HG02943 (cell line): ENCODE measurements around the gene SWAP70.

Experiments used
- ATAC-seq: cut with Tn5 transposase; IDR thresholded peaks from one replicate; pipeline ENCODE4 v1.9.1; 2021; ENCODE audit warnings: mild to moderate bottlenecking, low read depth, moderate library complexity; ENCODE audit not compliant: unreplicated experiment

The SWAP70 gene

GRCh38 chr11:9745411-9746211, 81.7 kb downstream of the SWAP70 start:
- ATAC-seq = no peak

GRCh38 chr11:9747229-9747628, 83.4 kb downstream of the SWAP70 start:
- ATAC-seq = no peak

- no peak for ATAC-seq
These were observed 84.0 kb downstream of the SWAP70 start for GRCh38 chr11:9747828-9748227.

- peak; percentile 70 for ATAC-seq
These were observed 84.6 kb downstream of the SWAP70 start for GRCh38 chr11:9748361-9748970.

- ATAC-seq = no peak
These were observed 86.7 kb downstream of the SWAP70 start for GRCh38 chr11:9750551-9750950.

- no peak for ATAC-seq
These were observed 88.2 kb downstream of the SWAP70 start for GRCh38 chr11:9752091-9752490.

GRCh38 chr11:9753021-9753420, 89.1 kb downstream of the SWAP70 start:
- no peak for ATAC-seq

GRCh38 chr11:9754010-9754471, 90.2 kb downstream of the SWAP70 start:
- no peak for ATAC-seq

- no peak for ATAC-seq
These were observed 91.8 kb downstream of the SWAP70 start for GRCh38 chr11:9755561-9756185.

GRCh38 chr11:9756461-9756860, 92.6 kb downstream of the SWAP70 start:
- no peak for ATAC-seq

- ATAC-seq = no peak
These were observed 93.0 kb downstream of the SWAP70 start for GRCh38 chr11:9756878-9757277.

GRCh38 chr11:9757809-9758636, 94.1 kb downstream of the SWAP70 start:
- peak; percentile 64 for ATAC-seq

- peak; percentile 32 for ATAC-seq
These were observed 95.0 kb downstream of the SWAP70 start for GRCh38 chr11:9758637-9759518.

GRCh38 chr11:9759519-9760192, 95.8 kb downstream of the SWAP70 start:
- ATAC-seq = no peak

GRCh38 chr11:9760193-9760575, 96.3 kb downstream of the SWAP70 start:
- no peak for ATAC-seq

- ATAC-seq = no peak
These were observed 97.6 kb downstream of the SWAP70 start for GRCh38 chr11:9761441-9761945.

GRCh38 chr11:9762531-9762930, 98.7 kb downstream of the SWAP70 start:
- no peak for ATAC-seq

- ATAC-seq = no peak
These were observed 99.4 kb downstream of the SWAP70 start for GRCh38 chr11:9763301-9763700.
